HEK293 (cell line): ENCODE measurements around the gene GNB1L.

ENCODE experiments used
- AEBP2 ChIP-seq: fragments of 450-650 bp; formaldehyde crosslinking; IDR thresholded peaks from 2 replicates; pipeline ENCODE4 v1.5.1; 2016; ENCODE audit warnings: missing biosample characterization, missing genetic modification characterization, borderline replicate concordance
- EGR2 ChIP-seq: fragments of 450-650 bp; formaldehyde crosslinking; IDR thresholded peaks from 2 replicates; pipeline ENCODE4 v1.5.1; 2016; ENCODE audit warnings: low read depth, missing biosample characterization, missing genetic modification characterization
- GLIS1 ChIP-seq: fragments of 450-650 bp; formaldehyde crosslinking; IDR thresholded peaks from 2 replicates; pipeline ENCODE4 v1.5.1; 2016; ENCODE audit warnings: missing biosample characterization, missing genetic modification characterization
- HOXC10 ChIP-seq: sonication (generic); formaldehyde crosslinking; IDR thresholded peaks from 2 replicates; pipeline ENCODE4 v1.8.1; 2023; ENCODE audit warnings: mild to moderate bottlenecking, missing genetic modification reagents
- KLF1 ChIP-seq: fragments of 450-650 bp; formaldehyde crosslinking; IDR thresholded peaks from 2 replicates; pipeline ENCODE4 v1.5.1; 2016; ENCODE audit warnings: missing biosample characterization, missing genetic modification characterization
- KLF10 ChIP-seq: fragments of 450-650 bp; IDR thresholded peaks from 2 replicates; pipeline ENCODE4 v1.5.1; 2018; ENCODE audit warnings: missing biosample characterization, mild to moderate bottlenecking, missing genetic modification characterization
- KLF16 ChIP-seq: fragments of 450-650 bp; formaldehyde crosslinking; IDR thresholded peaks from 2 replicates; pipeline ENCODE4 v1.5.1; 2017; ENCODE audit warnings: missing biosample characterization, missing genetic modification characterization
- MEIS1 ChIP-seq: sonication (generic); formaldehyde crosslinking; IDR thresholded peaks from 2 replicates; pipeline ENCODE4 v1.8.1; 2022; ENCODE audit warnings: missing genetic modification reagents, mild to moderate bottlenecking, borderline replicate concordance
- MYNN ChIP-seq: fragments of 450-650 bp; formaldehyde crosslinking; IDR thresholded peaks from 2 replicates; pipeline ENCODE4 v1.5.1; 2016; ENCODE audit warnings: missing biosample characterization, missing genetic modification characterization, borderline replicate concordance
- PATZ1 ChIP-seq: fragments of 450-650 bp; formaldehyde crosslinking; IDR thresholded peaks from 2 replicates; pipeline ENCODE4 v1.5.1; 2016; ENCODE audit warnings: missing biosample characterization, missing genetic modification characterization
- PRDM4 ChIP-seq: fragments of 450-650 bp; formaldehyde crosslinking; IDR thresholded peaks from 2 replicates; pipeline ENCODE4 v1.5.1; 2017; ENCODE audit warnings: missing biosample characterization, missing genetic modification characterization
- ZBTB21 ChIP-seq: fragments of 450-650 bp; formaldehyde crosslinking; IDR thresholded peaks from 2 replicates; pipeline ENCODE4 v1.5.1; 2017; ENCODE audit warnings: missing biosample characterization, missing genetic modification characterization
- ZFP69B ChIP-seq: fragments of 450-650 bp; formaldehyde crosslinking; IDR thresholded peaks from 2 replicates; pipeline ENCODE4 v1.5.1; 2016; ENCODE audit warnings: missing biosample characterization, missing genetic modification characterization
- ZNF138 ChIP-seq: fragments of 450-650 bp; formaldehyde crosslinking; IDR thresholded peaks from 2 replicates; pipeline ENCODE4 v1.5.1; 2016; ENCODE audit warnings: missing biosample characterization, missing genetic modification characterization, borderline replicate concordance
- ZNF146 ChIP-seq: fragments of 450-650 bp; formaldehyde crosslinking; IDR thresholded peaks from 2 replicates; pipeline ENCODE4 v1.5.1; 2016; ENCODE audit warnings: missing biosample characterization, missing genetic modification characterization
- ZNF148 ChIP-seq: fragments of 450-650 bp; formaldehyde crosslinking; IDR thresholded peaks from 2 replicates; pipeline ENCODE4 v1.5.0; 2017; ENCODE audit warnings: missing biosample characterization, missing genetic modification characterization, borderline replicate concordance
- ZNF155 ChIP-seq: fragments of 450-650 bp; formaldehyde crosslinking; IDR thresholded peaks from 2 replicates; pipeline ENCODE4 v1.5.1; 2016; ENCODE audit warnings: missing biosample characterization, missing genetic modification characterization
- ZNF184 ChIP-seq: fragments of 450-650 bp; IDR thresholded peaks from 2 replicates; pipeline ENCODE4 v1.5.1; 2018; ENCODE audit warnings: missing biosample characterization, mild to moderate bottlenecking, missing genetic modification characterization
- ZNF202 ChIP-seq: fragments of 450-650 bp; formaldehyde crosslinking; IDR thresholded peaks from 2 replicates; pipeline ENCODE4 v1.5.1; 2016; ENCODE audit warnings: missing biosample characterization, missing genetic modification characterization, borderline replicate concordance
- ZNF23 ChIP-seq: fragments of 450-650 bp; formaldehyde crosslinking; IDR thresholded peaks from 2 replicates; pipeline ENCODE4 v1.5.1; 2016; ENCODE audit warnings: missing biosample characterization, missing genetic modification characterization, borderline replicate concordance
- ZNF501 ChIP-seq: fragments of 450-650 bp; formaldehyde crosslinking; IDR thresholded peaks from 2 replicates; pipeline ENCODE4 v1.5.1; 2016; ENCODE audit warnings: missing biosample characterization, missing genetic modification characterization
- ZNF513 ChIP-seq: fragments of 450-650 bp; IDR thresholded peaks from 2 replicates; pipeline ENCODE4 v1.5.1; 2018; ENCODE audit warnings: missing biosample characterization, missing genetic modification characterization
- ZNF548 ChIP-seq: fragments of 450-650 bp; formaldehyde crosslinking; IDR thresholded peaks from 2 replicates; pipeline ENCODE4 v1.5.1; 2016; ENCODE audit warnings: missing biosample characterization, missing genetic modification characterization
- ZNF639 ChIP-seq: fragments of 450-650 bp; formaldehyde crosslinking; IDR thresholded peaks from 2 replicates; pipeline ENCODE4 v1.5.1; 2016; ENCODE audit warnings: missing biosample characterization, missing genetic modification characterization
- ZNF670 ChIP-seq: fragments of 450-650 bp; formaldehyde crosslinking; IDR thresholded peaks from 2 replicates; pipeline ENCODE4 v1.5.1; 2016; ENCODE audit warnings: missing biosample characterization, missing genetic modification characterization, low read depth
- ZNF76 ChIP-seq: fragments of 450-650 bp; formaldehyde crosslinking; IDR thresholded peaks from 2 replicates; pipeline ENCODE4; 2016; ENCODE audit warnings: low read depth, missing biosample characterization, missing genetic modification characterization, borderline replicate concordance
- ZNF777 ChIP-seq: fragments of 450-650 bp; formaldehyde crosslinking; IDR thresholded peaks from 2 replicates; pipeline ENCODE4 v1.5.1; 2017; ENCODE audit warnings: missing biosample characterization, missing genetic modification characterization, borderline replicate concordance
- ZNF837 ChIP-seq: fragments of 450-650 bp; formaldehyde crosslinking; IDR thresholded peaks from 2 replicates; pipeline ENCODE4 v1.5.1; 2016; ENCODE audit warnings: missing biosample characterization, missing genetic modification characterization

GNB1L gene

GRCh38 chr22:19854778-19855503, at the start of gene GNB1L, which contains the start of gene RTL10 (continued):
- TF ChIP-seq PRDM4: peak; percentile 45; the same call in 1 of the 2 replicates
- peak; percentile 96 for TF ChIP-seq ZNF76
- no peak for TF ChIP-seq ZNF23 (tag by site-specific recombination)
- peak; percentile 81 for TF ChIP-seq ZFP69B (tag by site-specific recombination)
- no peak for TF ChIP-seq MEIS1 (CRISPR knock-in tag)
- TF ChIP-seq ZNF146 (tag by site-specific recombination): peak; percentile 10; the same call in 1 of the 2 replicates
- no peak for TF ChIP-seq ZNF202
- TF ChIP-seq EGR2 (tag by site-specific recombination): no peak; the same call in 1 of the 2 replicates
- peak; percentile 77; the same call in 1 of the 2 replicates for TF ChIP-seq ZNF777 (tag by site-specific recombination)
- no peak for TF ChIP-seq PATZ1 (tag by site-specific recombination)
- no peak for TF ChIP-seq ZBTB21
- peak; percentile 99 for TF ChIP-seq ZNF837 (tag by site-specific recombination)
- TF ChIP-seq ZNF548 (tag by site-specific recombination): no peak
- no peak for TF ChIP-seq ZNF138 (tag by site-specific recombination)
- TF ChIP-seq GLIS1 (tag by site-specific recombination): no peak; the same call in 1 of the 2 replicates
- no peak for TF ChIP-seq ZNF639 (tag by site-specific recombination)
- TF ChIP-seq ZNF501 (tag by site-specific recombination): peak; percentile 82
- TF ChIP-seq KLF10 (tag by site-specific recombination): peak; percentile 64; the same call in 1 of the 2 replicates
- peak; percentile 62 for TF ChIP-seq KLF16
- TF ChIP-seq ZNF155 (tag by site-specific recombination): no peak
- no peak for TF ChIP-seq MYNN (tag by site-specific recombination)
- TF ChIP-seq ZNF148 (tag by site-specific recombination): no peak
- TF ChIP-seq ZNF670 (tag by site-specific recombination): no peak
- TF ChIP-seq HOXC10 (CRISPR knock-in tag): no peak
- TF ChIP-seq ZNF513 (tag by site-specific recombination): no peak
- TF ChIP-seq AEBP2 (tag by site-specific recombination): 0 out of 2 replicates have a peak, but pooled peaks have one; percentile 39
- peak; percentile 68; the same call in 1 of the 2 replicates for TF ChIP-seq KLF1 (tag by site-specific recombination)
- TF ChIP-seq ZNF184: no peak
